Measurements from ENCODE around the gene HDAC11. TPM values are rescaled to one million over a fixed set of nuclear protein-coding genes. Genes with fewer than 3 reads are reported as not detected.
A peak's percentile ranks its signal among the peaks of the same experiment; 100 is the strongest.

The HDAC11 gene
- total RNA-seq, 1 donor from 2014 or later: 18.2 TPM

DNA sequence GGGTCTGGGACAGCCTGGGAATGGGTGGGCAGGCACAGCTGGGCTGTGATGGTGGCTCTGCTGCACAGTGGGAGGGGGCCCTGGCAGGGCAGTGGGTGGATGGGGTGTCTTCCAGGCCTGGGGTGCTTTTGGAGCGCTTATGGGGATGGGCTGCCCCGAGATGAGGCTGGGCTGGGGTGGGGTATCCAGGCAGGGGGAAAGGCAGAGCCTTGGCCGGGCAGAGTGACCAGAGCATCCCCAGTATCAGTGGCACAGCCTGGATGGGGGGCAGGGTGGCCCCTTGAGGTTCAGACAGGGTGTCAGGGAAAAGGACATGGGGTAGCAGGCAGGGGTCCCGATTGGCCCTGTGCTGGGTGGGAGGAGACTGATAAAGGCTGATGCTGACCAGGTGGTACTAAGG is 26.6 kb downstream of the HDAC11 start:
- no peaks in the 10 kb centered on the region for H3K27me3 ChIP-seq (ENCODE audit: low read depth)
- no peaks in the 10 kb centered on the region for H3K4me1 ChIP-seq
- no peak overlapping the region for H3K4me3 ChIP-seq
- peaks cover 13% of the 10 kb centered on the region for H3K36me3 ChIP-seq
- TF ChIP-seq, protein P1, sequence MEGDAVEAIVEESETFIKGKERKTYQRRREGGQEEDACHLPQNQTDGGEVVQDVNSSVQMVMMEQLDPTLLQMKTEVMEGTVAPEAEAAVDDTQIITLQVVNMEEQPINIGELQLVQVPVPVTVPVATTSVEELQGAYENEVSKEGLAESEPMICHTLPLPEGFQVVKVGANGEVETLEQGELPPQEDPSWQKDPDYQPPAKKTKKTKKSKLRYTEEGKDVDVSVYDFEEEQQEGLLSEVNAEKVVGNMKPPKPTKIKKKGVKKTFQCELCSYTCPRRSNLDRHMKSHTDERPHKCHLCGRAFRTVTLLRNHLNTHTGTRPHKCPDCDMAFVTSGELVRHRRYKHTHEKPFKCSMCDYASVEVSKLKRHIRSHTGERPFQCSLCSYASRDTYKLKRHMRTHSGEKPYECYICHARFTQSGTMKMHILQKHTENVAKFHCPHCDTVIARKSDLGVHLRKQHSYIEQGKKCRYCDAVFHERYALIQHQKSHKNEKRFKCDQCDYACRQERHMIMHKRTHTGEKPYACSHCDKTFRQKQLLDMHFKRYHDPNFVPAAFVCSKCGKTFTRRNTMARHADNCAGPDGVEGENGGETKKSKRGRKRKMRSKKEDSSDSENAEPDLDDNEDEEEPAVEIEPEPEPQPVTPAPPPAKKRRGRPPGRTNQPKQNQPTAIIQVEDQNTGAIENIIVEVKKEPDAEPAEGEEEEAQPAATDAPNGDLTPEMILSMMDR (IDR thresholded peaks at IDR 0.05): no peak
- H3K27ac ChIP-seq: no peak overlapping the region
- peak; percentile 19 for DNase-seq
- no peaks in the 10 kb centered on the region for H3K9me3 ChIP-seq
- no peak for ATAC-seq
- intact Hi-C loops (cut with DNase I): no loop called here

DNA sequence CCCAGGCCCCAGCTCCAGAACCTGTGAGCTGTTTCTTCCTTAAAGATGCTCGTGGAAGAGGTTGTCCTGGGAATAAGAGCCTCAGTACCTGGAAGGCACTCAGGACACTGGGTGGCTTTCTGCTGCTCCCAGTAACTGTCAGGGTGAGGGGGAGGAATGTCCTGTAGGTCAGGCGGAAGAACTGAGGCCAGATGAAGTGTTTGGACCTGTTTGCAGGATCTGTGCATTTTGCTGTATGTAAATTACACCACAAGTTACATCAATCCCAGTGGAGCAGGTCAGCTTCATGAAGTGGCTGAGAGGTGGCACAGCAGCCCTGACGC is 27.1 kb downstream of the HDAC11 start:
- TF ChIP-seq, protein P1 (IDR thresholded peaks at IDR 0.05): no peak
- intact Hi-C loops (cut with DNase I): no loop called here
- no peak for DNase-seq
- Histone ChIP-seq H3K4me1 (no peaks in the 10 kb centered on the region), H3K27ac (no peak overlapping the region), H3K4me3 (no peak overlapping the region), H3K9me3 (no peaks in the 10 kb centered on the region), H3K36me3 (peaks cover 13% of the 10 kb centered on the region), H3K27me3 (ENCODE audit: low read depth) (no peaks in the 10 kb centered on the region)
- no peak for ATAC-seq

DNA sequence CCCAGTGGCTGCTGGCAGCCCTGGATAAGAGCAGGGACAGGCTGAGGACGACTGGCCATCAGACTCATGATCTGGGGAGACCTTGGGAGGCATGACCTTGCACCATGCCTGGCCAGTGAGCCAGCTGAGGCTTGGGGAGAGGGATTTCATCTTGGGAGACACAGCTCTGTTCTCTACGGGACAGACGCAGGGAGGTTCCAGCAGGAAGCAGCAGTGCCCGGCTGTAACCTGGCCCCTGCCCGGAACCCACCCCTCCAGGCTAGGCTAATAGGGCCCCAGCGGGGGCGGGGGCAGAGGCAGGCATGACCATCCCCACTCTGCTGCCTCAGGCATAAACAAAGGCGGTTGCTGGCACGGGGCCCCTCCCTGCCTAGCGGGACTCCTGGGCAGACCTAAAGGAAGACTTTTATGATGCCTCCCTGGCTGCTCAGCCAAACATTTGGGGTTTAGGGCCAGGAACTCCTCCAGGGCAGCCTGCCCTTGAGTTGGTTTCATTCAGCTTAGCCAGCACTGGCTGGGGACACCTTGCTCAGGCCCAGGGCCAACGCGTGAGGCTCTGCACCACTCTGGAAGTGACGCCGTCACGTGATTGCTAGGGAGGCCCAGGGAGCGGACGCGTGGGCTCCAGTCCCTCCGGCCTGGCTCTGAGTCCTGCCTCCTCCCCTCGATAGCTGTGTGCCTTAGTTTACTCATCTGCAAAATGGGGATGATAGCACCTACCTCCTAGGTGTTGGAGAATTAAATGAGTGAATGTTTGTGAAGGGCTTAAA is 27.6 kb downstream of the HDAC11 start:
- Histone ChIP-seq H3K36me3 (peaks cover 11% of the 10 kb centered on the region), H3K4me3 (no peak overlapping the region), H3K27ac (no peak overlapping the region), H3K27me3 (ENCODE audit: low read depth) (no peaks in the 10 kb centered on the region), H3K9me3 (no peaks in the 10 kb centered on the region), H3K4me1 (no peaks in the 10 kb centered on the region)
- ATAC-seq: no peak
- intact Hi-C loops (cut with DNase I): no loop called here
- peak; percentile 45 for DNase-seq
- TF ChIP-seq, protein P1 (IDR thresholded peaks at IDR 0.05): no peak

DNA sequence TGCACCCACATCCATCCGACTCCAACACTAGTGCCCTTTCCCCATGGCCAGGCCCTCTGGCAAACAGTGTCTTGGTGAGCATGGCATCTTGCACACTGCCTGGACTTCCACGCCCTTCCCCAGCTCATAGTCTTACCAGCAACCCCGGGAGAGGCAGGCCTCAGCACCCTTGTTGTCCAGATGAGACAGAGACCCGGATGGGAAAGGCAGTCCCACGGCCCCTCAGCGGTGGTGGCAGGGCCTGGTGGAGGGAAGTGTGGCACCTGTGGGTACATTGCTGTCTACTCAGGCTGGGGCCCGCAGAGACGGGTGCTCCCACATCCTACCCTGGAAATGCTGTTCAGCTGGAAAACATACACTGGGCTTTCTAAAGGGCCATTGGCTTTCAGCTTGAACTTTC is 28.4 kb downstream of the HDAC11 start:
- H3K36me3 ChIP-seq: peaks cover 7% of the 10 kb centered on the region
- TF ChIP-seq, protein P1 (IDR thresholded peaks at IDR 0.05): no peak
- intact Hi-C loops (cut with DNase I): no loop called here
- no peak overlapping the region for H3K4me3 ChIP-seq
- no peak overlapping the region for H3K27ac ChIP-seq
- H3K4me1 ChIP-seq: no peaks in the 10 kb centered on the region
- H3K9me3 ChIP-seq: no peaks in the 10 kb centered on the region
- no peaks in the 10 kb centered on the region for H3K27me3 ChIP-seq (ENCODE audit: low read depth)
- DNase-seq (peak; percentile 30), ATAC-seq (no peak)

DNA sequence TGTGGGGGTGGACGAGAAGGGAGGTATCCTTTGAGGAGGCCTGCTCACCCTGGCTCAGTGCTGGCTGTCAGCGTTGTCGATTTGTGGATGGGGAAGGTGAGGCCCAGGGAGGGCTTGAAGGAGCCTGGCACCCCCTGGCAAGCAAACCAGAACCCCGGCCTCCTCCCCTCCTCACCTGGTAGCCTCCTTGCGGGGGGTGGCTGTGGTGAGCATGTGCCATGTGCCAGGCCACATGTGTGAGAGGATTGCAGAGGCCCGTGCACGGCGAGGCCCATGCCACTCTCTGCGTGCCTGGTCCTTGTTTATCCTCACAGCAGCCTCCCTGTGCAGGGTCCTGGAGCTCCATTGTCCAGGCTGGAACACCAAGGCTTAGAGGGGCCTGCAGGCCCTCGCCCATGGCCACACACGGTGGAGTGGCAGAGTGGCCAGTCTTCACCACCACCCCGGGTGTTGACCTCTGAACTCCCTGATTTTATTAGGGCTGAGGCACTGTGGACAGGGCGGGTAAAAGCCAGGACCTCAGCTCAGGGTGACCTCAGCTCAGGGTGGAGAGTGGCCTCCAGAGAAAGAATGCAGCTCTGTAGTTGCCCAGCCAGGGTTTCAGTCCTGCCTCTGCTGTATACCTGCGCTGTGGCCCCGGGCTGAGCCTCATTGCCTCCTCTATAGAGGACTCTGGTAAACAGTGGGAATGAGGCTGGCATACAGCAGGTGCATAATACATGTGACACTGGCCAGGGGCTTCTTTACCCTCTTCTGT is 29.1 kb downstream of the HDAC11 start:
- ATAC-seq: no peak
- peak; percentile 38 for DNase-seq
- H3K36me3 ChIP-seq: peaks cover 4% of the 10 kb centered on the region
- no peaks in the 10 kb centered on the region for H3K9me3 ChIP-seq
- intact Hi-C loops (cut with DNase I): no loop called here
- H3K4me3 ChIP-seq: no peak overlapping the region
- H3K27me3 ChIP-seq (ENCODE audit: low read depth): no peaks in the 10 kb centered on the region
- TF ChIP-seq, protein P1 (IDR thresholded peaks at IDR 0.05): no peak
- no peaks in the 10 kb centered on the region for H3K4me1 ChIP-seq
- no peak overlapping the region for H3K27ac ChIP-seq
